Lung (tissue), 12 donors: ENCODE measurements around the gene GADD45G. TPM values are rescaled to one million over a fixed set of nuclear protein-coding genes. Genes with fewer than 3 reads are reported as not detected.
A peak's percentile ranks its signal among the peaks of the same experiment; 100 is the strongest.

Experiments
- ATAC-seq: fragments of 200-7000 bp; cut with Tn5 transposase; one replicate; pipeline ENCODE4 v1.9.1; 2020; ENCODE audit warnings: moderate number of reproducible peaks; ENCODE audit not compliant: insufficient read depth, low FRiP score
- DNase-seq, 3 donors: peaks; one replicate each; pipeline ENCODE4 v3.0.0-alpha.2; 2013 to 2017
- H3K27ac ChIP-seq, 2 donors: one replicate each; pipeline ENCODE4 v1.5.1; 2013; ENCODE audit warnings: mild to moderate bottlenecking in 2 of 2, moderate library complexity in 2 of 2, control low read depth in 1 of 2, inconsistent platforms in 1 of 2, low read depth in 1 of 2, low read length in 1 of 2
- H3K27me3 ChIP-seq, 3 donors: one replicate each; pipeline ENCODE4 v1.5.1; 2013; ENCODE audit warnings: low read length in 2 of 3; ENCODE audit not compliant: control insufficient read depth in 3 of 3, insufficient read depth in 3 of 3
- H3K36me3 ChIP-seq, 4 donors: one replicate each; pipeline ENCODE4 v1.5.1; 2013; ENCODE audit warnings: low read length in 4 of 4, mild to moderate bottlenecking in 1 of 4, moderate library complexity in 1 of 4; ENCODE audit not compliant: control insufficient read depth in 4 of 4, insufficient read depth in 4 of 4
- H3K4me1 ChIP-seq, 5 donors: one replicate each; pipeline ENCODE4 v1.5.1; 2013; ENCODE audit warnings: low read length in 5 of 5, mild to moderate bottlenecking in 2 of 5, moderate library complexity in 1 of 5; ENCODE audit not compliant: control insufficient read depth in 5 of 5, insufficient read depth in 5 of 5
- H3K4me3 ChIP-seq: one replicate; pipeline ENCODE4 v1.5.1; 2013; ENCODE audit warnings: mild to moderate bottlenecking, control low read depth, moderate library complexity
- H3K9ac ChIP-seq, 2 donors: one replicate each; pipeline ENCODE4 v1.5.1; 2013; ENCODE audit warnings: low read length in 2 of 2, control low read depth in 1 of 2; ENCODE audit not compliant: insufficient read depth in 1 of 2
- H3K9me3 ChIP-seq, 4 donors: one replicate each; pipeline ENCODE4 v1.5.1; 2013; ENCODE audit warnings: low read length in 3 of 4, mild to moderate bottlenecking in 1 of 4, moderate library complexity in 1 of 4; ENCODE audit not compliant: control insufficient read depth in 4 of 4, insufficient read depth in 3 of 4
- WGBS, 2 donors: extraction: QIAGEN DNeasy Blood & Tissue Kit; methylation state at CpG; one replicate each; pipeline ENCODE4 v1.1.7; 2013; 5-methylcytosine and 5-hydroxymethylcytosine counted together
- polyA plus RNA-seq, 2 donors: library from polyadenylated mRNA; stranded (reverse); fragments of 200-250 nt; gene quantifications; one replicate each; pipeline ENCODE4 v1.2.1, GENCODE V29; 2013
- total RNA-seq, 2 donors: library from RNA; depleted of rRNA in 1 of 2; stranded (reverse); fragments of >200 nt in 1 of 2; gene quantifications; one replicate each; pipeline ENCODE4 v1.2.1, GENCODE V29; 2014 to 2021
- TF ChIP-seq, protein P1 (sequence below): IDR thresholded peaks from 2 replicates; pipeline ENCODE4 v1.5.1; 2012; ENCODE audit warnings: mild to moderate bottlenecking; ENCODE audit errors: control extremely low read depth, extremely low read depth
- donor health status: control.
- donor health status: control.
- donor health status: Bipolar disorder and iron deficiency.
- donor health status: healthy.
- donor health status: DM: yes; HTN: yes; CAD: no.

Gene GADD45G
- total and polyA plus RNA-seq, 4 donors, result 9.9 to 70.3 (median 33.5) TPM

- Histone ChIP-seq H3K4me3 (no peak overlapping the region), H3K9me3 (no peaks in the 10 kb centered on the region), H3K9ac (no peak overlapping the region), H3K27ac (no peak overlapping the region), H3K4me1 (peaks cover 0 to 55% (median 12%) of the 10 kb centered on the region in 5 donors), H3K27me3 (no peaks in the 10 kb centered on the region), H3K36me3 (no peaks in the 10 kb centered on the region)
- ATAC-seq (no peak), DNase-seq (no peak)
- 91 to 96% methylated on average over 5 of the region's 5 CpGs for WGBS, 2 donors
- TF ChIP-seq, protein P1, sequence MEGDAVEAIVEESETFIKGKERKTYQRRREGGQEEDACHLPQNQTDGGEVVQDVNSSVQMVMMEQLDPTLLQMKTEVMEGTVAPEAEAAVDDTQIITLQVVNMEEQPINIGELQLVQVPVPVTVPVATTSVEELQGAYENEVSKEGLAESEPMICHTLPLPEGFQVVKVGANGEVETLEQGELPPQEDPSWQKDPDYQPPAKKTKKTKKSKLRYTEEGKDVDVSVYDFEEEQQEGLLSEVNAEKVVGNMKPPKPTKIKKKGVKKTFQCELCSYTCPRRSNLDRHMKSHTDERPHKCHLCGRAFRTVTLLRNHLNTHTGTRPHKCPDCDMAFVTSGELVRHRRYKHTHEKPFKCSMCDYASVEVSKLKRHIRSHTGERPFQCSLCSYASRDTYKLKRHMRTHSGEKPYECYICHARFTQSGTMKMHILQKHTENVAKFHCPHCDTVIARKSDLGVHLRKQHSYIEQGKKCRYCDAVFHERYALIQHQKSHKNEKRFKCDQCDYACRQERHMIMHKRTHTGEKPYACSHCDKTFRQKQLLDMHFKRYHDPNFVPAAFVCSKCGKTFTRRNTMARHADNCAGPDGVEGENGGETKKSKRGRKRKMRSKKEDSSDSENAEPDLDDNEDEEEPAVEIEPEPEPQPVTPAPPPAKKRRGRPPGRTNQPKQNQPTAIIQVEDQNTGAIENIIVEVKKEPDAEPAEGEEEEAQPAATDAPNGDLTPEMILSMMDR, result no peak
Measured at GRCh38 chr9:89630508-89630907, 25.7 kb downstream of the GADD45G start.

- Histone ChIP-seq H3K4me3 (no peak overlapping the region), H3K36me3 (no peaks in the 10 kb centered on the region), H3K4me1 (peaks cover 0 to 46% (median 12%) of the 10 kb centered on the region in 5 donors), H3K9ac (no peak overlapping the region), H3K9me3 (no peaks in the 10 kb centered on the region), H3K27me3 (no peaks in the 10 kb centered on the region), H3K27ac (no peak overlapping the region)
- no peak for DNase-seq
- 74 to 84% methylated on average over 6 of the region's 6 CpGs for WGBS, 2 donors
- no peak for ATAC-seq
- TF ChIP-seq, protein P1, result no peak
Measured at GRCh38 chr9:89631384-89631783, 26.6 kb downstream of the GADD45G start.

- TF ChIP-seq, protein P1, result no peak
- ATAC-seq (no peak), DNase-seq (peak; percentile 75 to 91 (median 88))
- 67 to 69% methylated on average over 7 of the region's 7 CpGs for WGBS, 2 donors
- Histone ChIP-seq H3K9ac (no peak overlapping the region), H3K27ac (no peak overlapping the region), H3K9me3 (no peaks in the 10 kb centered on the region), H3K4me1 (peaks cover 0 to 44% (median 12%) of the 10 kb centered on the region in 5 donors), H3K36me3 (no peaks in the 10 kb centered on the region), H3K4me3 (no peak overlapping the region), H3K27me3 (no peaks in the 10 kb centered on the region)
Measured at GRCh38 chr9:89632192-89632733, 27.5 kb downstream of the GADD45G start.

DNA sequence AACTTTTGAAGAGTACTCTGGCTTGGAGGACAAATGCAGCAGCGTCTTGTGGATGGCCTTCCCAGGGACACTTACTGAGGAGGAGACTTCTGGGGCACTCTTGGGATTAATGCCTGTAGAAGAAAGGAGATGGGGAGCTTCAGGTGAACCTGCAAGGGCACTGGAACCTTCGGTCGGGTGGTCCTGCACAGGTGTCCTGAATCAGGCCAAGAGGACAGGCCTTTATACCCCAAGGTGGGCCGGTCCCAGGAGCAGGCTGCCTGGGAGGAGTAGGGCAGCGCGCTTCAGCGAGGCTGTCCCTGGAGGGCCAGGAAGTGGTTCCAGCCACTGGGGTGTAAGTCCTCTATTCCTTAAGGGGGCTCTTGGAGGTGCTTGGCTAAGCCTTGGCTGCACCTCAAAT is 27.9 kb downstream of the GADD45G start:
- no peaks in the 10 kb centered on the region for H3K9me3 ChIP-seq
- no peaks in the 10 kb centered on the region for H3K27me3 ChIP-seq
- TF ChIP-seq, protein P1, result no peak
- ATAC-seq, result no peak
- no peak overlapping the region for H3K27ac ChIP-seq
- H3K4me1 ChIP-seq, result peaks cover 0 to 44% (median 12%) of the 10 kb centered on the region in 5 donors
- H3K4me3 ChIP-seq, result no peak overlapping the region
- 83 to 86% methylated on average over 7 of the region's 7 CpGs for WGBS, 2 donors
- H3K36me3 ChIP-seq, result no peaks in the 10 kb centered on the region
- no peak for DNase-seq
- no peak overlapping the region for H3K9ac ChIP-seq
